GM19467 (cell line): ENCODE measurements around the gene FBXW2.
"Not testable (repeated sequence)": the region's sequence is repeated elsewhere in the genome, so short reads cannot be mapped to it uniquely, and the experiment has no call there.

Source experiments
- ATAC-seq: cut with Tn5 transposase; IDR thresholded peaks from one replicate; pipeline ENCODE4 v1.9.1; 2021; ENCODE audit warnings: mild to moderate bottlenecking, moderate library complexity; ENCODE audit not compliant: unreplicated experiment

FBXW2 gene

GRCh38 chr9:120792898-120793765 lies at the start of gene FBXW2:
Gene FBXW2 (minus strand): TSS chr9:120793416. CDS start chr9:120788258, 5,158 bp downstream.
- peak; percentile 86 for ATAC-seq

DNA sequence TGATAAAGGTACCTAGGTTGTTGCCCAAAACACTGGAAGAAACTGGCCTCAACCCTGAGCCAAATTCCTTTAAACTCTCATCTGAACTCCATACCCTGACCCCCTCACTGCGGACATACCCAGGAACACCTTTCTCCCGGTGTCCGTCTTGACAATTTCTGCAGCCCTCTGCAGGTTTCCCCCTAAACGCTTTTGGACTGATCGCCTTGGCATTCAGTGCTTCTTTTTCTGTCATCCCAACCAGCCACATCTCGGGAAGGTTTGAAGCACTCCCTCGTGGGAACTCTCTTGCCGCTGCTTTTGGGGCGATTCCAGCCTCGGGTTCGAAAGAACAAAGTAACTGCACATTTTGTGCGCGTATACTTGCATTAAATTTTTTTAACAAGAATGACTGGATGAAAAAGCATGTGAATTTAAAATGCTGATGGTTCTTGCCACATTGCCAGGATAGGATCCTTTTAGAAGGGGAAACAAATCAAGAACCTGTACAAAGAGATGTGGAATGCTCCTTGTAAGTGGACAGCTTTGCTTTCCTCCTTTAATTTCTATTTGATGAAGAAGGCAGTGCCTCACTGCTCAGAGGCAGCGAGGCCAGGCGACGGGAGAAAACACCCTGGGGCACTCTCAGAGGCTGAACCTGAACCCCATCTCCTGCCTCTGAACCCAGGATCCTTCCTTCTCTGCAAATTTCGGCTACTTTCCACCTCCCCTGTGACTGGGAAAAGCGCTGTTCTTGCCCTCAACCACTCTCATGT lies 48.9 kb upstream of the FBXW2 start:
- ATAC-seq = no peak

- ATAC-seq = no peak
Observed at GRCh38 chr9:120839146-120839545, 45.9 kb upstream of the FBXW2 start.

DNA sequence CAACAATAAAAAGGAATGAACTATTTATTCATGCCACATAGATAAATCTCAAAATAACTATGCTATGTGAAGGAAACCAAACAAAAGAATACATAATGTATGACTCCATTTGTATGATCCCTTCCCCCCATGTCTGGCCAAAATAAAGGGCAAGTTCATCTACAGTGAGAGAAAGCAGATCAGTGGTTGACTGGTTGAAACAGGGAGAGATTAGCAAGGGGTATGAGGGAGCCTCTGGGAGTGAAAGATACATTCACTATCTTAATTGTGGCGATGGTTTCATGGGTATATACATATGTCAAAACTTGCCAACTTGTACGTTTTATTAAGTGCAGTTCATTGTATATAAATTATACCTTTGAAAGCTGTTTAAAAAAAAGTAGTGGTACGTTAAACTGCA lies 44.7 kb upstream of the FBXW2 start:
- no peak for ATAC-seq

DNA sequence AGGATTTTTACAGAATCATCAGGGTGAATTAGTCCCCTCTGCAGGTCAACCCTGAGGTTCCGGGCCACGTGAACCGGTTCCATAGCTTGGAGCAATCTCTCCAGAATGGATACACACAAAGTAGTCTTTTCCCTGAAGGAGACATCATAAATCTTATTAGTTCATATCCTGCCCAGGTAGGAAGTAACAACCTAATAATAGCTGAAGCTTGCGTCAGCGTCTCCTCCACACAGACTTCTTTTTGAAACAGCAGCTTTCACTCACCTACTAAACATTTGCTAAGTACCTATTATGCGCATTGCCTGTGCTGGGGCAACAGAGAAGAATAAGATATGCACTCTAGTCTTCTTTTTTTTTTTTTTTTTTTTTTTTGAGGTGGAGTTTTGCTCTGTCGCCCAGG lies 40.1 kb upstream of the FBXW2 start:
- no peak for ATAC-seq

GRCh38 chr9:120832807-120833206 lies 39.6 kb upstream of the FBXW2 start:
- ATAC-seq = no peak

DNA sequence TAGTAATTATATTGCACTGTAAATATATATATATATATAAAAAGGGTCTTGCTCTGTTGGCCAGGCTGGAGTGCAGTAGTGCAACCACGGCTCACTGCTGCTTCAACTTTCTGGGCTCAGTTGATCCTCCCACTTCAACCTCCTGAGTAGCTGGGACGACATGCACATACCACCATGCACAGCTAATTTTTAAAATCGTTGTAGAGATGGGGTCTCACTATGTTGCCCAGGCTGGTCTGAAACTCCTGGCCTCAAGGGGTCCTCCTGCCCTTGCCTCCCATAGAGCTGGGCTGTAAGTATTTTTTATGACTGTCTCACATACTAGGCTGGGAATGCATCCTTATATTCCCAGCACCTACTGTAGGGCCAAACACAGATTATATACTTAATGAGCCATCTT lies 37.6 kb upstream of the FBXW2 start:
- no peak for ATAC-seq

DNA sequence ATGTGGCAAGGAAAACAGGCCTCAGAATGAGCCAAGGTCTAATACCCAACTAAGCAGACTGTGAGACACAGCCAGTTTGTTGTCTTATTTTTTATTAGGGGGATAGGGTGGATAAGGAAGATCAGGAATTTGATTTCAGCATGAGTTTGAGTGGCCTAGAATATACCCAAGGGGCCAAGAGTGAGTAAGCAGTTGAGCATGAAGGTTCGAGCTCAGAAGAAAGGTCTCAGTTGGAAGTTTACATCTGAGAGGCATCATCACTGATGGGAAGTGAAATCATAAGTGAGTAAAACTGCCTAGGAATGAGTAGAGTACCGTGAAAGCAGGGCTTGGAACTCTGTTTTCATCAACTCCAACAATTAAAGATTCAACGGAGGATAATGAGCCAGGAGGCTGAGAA lies 36.9 kb upstream of the FBXW2 start:
- ATAC-seq = no peak

DNA sequence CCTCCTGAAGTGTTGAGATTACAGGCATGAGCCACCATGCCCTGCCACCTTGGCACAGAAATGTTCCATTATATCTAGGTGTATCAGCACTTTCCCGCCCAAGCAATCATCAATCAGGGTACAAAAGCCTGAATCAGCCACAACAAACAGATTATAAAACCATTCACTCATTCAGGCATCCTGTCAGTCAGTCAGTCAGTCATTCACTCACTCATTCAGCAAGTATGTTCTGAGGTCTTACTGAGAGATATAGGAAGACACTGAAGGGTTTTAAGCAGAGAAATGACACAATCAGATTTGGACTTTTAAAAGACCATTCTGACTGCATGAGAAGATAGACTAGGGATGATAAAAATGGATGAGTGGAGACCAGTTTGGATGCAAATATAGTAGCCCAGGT lies 36.4 kb upstream of the FBXW2 start:
- ATAC-seq = no peak

GRCh38 chr9:120820095-120820494 lies 26.9 kb upstream of the FBXW2 start:
- ATAC-seq = no peak

- ATAC-seq = no peak
Observed at GRCh38 chr9:120818595-120818994, 25.4 kb upstream of the FBXW2 start.

DNA sequence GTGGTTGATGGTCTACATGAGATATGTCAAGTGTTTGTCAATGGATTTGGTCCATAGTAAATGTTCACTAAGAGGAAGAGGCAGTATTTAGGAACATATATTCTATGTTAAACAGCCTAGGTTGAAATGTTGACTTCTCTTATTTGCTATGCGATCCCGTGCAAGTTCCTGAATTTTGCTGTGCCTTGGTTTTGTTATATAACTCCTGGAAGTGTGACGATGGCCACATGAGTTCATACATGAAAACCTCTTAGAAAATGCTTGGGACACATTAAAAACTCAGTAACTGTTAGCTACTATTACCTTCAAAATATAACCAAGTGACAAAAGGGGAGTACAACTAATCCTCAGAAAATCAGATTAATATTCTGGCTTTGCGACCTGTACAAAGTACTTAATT lies 21.9 kb upstream of the FBXW2 start:
- no peak for ATAC-seq

DNA sequence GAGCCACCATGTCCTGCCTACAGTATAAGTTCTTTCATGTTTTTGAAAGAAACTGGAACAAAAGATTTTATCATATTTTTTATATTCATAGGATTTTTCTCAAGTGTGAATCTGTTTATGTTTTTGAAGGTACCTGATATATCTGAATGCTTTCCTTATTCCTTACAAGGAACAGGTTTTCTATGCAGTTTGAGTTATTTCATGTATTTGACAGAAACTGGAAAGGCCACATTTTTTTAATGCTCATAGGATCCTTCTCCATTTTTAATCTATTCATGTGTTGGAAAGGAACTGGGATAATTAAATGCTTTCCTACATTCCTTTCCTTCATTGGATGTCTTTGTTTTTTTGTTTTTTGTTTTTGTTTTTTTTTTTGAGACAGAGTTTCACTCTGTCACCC lies 15.7 kb upstream of the FBXW2 start:
- no peak for ATAC-seq

DNA sequence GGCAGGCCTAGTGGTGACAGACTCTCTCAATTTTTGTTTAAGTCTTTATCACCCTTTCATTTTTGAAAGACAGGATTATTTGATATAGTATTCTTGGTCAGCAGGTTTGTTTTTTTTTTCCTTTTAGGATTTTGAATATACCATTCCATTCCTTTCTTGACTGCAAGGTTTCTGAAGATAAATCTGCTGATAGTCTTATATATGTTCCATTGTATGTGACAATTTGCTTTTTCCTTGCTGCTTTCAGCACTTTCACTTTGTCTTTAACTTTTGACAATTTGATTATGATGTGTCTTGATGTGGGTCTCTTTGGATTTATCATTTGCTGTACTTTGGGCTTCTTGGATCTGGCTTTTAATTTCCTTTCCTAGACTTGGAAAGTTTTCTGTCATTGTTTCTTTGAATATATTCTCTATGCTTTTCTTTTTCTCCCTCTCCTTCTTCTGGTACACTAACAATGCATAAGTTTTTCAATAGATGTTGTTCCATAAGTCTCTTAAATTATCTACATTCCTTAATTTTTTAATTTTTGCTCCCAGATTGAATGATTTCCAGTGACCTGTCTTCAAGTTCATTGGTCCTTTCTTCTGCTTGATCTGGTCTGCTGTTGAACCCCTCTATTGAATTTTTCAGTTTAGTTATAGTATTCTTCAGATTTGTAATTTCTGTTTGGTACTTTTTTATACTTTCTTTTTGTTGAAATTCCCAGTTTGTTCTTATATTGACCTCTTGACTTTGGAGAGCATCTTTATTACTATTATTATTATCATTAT lies 14.6 kb upstream of the FBXW2 start:
- ATAC-seq = no peak

DNA sequence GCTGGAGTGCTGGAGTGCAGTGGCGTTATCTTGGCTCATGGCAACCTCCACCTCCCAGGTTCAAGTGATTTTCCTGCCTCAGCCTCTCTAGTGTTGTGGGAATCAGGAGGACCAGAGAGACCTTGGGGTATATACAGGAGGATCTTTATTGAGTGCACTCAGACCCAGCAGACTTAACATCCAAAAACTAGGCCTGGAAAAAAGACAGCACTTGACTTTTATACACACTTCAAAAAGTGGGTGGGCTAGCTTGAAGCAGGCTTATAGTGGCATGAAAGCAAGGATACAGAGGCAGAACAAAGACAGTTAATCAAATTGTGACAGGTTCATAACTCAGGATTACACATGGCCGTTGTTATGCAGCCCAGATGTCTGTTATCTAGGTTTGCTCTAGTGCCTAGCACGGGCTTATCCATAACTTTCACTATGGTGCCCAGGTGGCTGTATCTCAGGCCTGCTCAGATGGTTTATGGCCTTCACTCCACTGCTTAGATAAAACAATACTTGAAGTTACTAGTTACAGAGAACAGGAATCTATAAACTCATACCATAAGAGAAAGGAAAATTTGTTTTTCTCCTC lies 11.7 kb upstream of the FBXW2 start:
- ATAC-seq = not testable (repeated sequence)

DNA sequence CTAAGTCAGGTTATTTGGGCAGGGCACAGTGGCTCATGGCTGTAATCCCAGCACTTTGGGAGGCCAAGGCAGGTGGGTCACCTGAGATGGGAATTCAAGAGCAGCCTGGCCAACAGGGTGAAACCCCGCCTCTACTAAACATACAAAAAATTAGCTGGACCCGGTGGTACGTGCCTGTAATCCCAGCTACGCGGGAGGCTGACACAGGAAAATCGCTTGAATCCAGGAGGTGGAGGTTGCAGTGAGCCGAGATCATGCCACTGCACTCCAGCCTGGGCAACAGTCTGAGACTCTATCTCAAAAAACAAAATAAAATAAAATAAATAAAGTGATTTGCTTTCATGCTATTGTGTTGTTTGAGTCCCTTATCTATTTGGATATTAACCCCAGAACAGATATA lies 8.2 kb upstream of the FBXW2 start:
- no peak for ATAC-seq

GRCh38 chr9:120791161-120791560 lies 2.1 kb downstream of the FBXW2 start:
- no peak for ATAC-seq

GRCh38 chr9:120787933-120788332 lies 5.3 kb downstream of the FBXW2 start:
- ATAC-seq = no peak

DNA sequence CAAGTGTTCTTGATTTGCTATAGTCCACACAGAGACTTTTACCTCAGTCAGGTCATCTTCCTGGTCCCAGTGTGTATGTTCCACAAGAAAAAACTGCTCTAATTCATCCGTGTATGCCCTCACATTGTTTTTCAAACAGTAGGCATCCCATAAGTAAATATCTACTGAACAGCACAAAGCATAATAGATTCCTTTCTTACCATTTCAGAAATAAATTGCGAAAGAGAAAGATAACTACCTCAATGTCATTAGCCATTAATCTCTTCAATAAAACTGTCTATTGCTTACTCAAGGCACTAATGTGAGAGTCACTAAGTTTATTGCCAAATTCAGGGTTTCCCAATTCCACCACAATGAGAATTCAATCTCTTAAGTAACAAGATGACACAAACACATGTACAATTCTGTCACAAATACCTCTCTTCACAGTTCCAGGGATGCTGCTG lies 9.6 kb downstream of the FBXW2 start:
- no peak for ATAC-seq

DNA sequence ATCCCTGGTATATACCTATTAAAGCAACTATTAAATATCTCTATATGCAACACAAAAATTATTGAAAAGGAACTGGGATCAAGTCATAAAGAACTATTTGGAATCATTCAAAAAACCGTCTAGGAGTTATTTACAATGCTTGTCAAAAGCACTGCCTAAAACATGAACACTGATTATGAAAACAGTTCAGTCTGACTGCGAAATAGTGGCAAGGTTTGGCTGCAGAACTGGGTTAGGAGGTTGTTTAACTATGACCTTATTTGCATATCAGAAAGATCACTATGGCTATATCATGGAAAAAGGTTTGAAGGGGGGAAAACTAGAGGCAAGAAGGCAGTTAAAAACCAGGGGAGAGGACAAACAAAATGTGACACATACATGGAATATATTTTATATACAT lies 12.0 kb downstream of the FBXW2 start:
- ATAC-seq = no peak

- ATAC-seq = no peak
Observed at GRCh38 chr9:120780367-120780766, 12.8 kb downstream of the FBXW2 start.
